ENCODE data around the gene HNRNPUL2.

HNRNPUL2 gene

DNA sequence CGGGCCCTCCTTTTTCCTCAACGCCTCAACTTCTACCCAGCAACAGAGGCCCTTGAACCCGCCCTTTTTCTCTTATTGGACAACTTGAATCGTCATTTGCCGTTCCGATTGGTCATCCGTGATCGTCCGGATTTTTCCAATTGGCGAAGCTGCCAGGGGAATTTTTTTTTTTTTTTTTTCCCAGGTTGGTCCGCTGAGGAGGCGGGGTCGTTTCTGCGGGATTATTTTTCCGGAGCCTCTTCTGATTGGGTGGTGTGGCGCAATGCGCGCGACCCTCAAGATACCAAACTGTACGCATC is 564 bp upstream of the HNRNPUL2 start:
- DNase-seq (ENCODE audit: insufficient read length, low spot score) (peak; percentile 89), FAIRE-seq (no peak)

DNA sequence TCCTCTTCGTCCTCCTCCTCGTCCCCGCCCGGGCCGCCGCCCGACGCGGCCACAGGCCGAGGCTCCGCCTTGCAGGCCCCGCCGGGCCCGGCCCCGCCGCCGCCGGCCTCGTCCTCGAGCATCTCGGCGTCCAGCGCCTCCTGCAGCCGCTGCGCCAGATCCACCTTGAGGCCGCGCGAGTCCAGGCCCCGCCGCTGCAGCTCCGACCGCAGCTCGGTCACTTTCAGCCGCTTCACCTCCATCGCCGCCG is 417 bp downstream of the HNRNPUL2 start:
- no peak for FAIRE-seq

DNA sequence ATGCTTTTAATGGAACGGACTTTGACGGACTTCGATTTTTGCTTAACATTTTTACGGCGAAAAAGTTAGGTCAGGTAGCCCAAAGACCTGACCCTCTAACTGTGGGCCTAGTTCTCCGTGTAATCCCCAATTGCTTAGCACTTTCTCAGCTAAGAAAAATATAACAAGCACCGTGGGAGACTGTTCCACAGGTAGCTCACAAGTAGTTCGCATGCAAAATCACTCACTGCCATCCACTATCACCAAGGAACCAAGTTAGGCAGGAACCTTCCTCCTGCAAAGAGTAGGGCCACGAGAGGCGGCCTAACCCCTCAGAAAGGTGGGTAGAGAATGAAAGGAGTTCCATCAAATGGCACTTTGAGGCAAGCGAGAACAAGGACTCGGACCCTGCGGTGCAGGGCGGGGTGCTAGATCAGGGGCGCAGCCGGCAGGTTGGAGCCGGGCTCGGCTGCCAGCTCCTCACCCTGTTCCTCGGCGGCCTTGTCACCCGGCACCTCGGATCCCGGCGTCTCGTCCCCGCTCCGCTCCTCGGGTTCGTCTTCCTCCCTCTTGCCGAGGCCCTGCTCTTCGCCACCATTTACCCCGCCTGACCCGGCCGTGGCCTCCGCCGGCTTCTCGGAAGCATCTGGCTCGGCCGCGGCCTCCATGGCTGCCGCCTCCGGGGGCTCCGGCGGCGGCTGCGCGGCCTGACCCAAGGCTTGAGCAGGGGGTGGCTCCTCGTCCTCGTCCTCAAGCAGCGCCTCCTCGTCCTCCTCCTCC is 922 bp downstream of the HNRNPUL2 start:
- no peak for FAIRE-seq
- no peak for DNase-seq (ENCODE audit: insufficient read length, low spot score)

More for the DNA sequence above, 417 bp downstream of the HNRNPUL2 start:
- DNase-seq (ENCODE audit: insufficient read length, low spot score), result no peak

DNA sequence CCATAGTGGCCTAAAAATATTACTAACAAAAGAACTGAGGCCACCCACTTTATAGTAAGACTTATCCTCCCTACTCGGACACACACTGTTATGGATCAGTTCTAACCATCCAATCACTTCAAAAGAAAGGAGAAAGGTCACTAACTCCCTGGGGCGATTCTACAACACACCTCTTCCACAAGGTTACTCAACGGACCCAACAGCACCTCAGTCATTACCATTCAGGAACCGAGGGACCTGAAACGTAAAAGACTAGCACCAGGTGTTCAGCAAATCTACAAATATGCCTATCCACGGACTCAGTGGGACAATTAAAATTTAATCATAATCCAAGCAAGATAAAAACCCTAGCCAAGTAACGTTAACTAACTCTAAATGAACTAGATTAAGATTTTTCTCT is 1.6 kb downstream of the HNRNPUL2 start:
- no peak for DNase-seq (ENCODE audit: insufficient read length, low spot score)
- no peak for FAIRE-seq

DNA sequence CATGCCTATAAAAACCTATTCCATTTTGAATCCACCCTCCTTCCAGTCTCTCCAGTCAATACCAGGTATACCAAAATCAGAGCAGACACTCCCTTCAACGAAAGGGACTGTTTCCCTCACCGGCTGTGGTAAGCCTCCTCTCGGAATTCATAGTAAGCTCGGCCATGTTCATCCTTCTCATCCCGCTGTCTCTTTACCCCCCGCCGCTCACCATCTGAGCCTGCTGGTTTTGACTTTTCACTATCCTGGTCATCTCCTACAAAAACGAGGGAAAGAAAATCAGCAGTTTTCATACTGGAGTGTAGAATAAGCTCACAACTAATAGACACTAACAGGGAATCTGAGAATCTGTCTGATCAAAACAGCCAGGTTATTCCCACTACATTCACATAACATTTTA is 3.1 kb downstream of the HNRNPUL2 start:
- FAIRE-seq, result no peak
- DNase-seq (ENCODE audit: insufficient read length, low spot score), result no peak

DNA sequence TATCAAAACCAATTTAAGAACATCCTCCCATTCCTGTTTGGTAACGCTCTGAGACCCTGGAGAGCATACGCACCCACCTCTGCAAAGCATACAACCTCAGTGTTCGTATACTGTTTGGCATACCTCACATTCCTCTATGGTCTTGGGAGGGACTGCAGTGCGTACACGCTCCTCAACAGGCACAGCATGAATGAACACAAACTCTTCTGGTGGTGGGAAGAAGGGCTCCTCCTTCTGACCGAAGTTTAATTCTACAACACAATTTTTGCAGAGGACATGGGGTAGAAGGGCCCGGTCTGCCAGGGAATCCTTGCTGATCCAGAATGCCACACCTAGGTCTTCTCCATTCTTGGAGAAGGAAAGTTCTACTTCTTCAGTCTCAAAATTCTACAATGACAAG is 5.3 kb downstream of the HNRNPUL2 start:
- DNase-seq (ENCODE audit: insufficient read length, low spot score) (no peak), FAIRE-seq (no peak)

DNA sequence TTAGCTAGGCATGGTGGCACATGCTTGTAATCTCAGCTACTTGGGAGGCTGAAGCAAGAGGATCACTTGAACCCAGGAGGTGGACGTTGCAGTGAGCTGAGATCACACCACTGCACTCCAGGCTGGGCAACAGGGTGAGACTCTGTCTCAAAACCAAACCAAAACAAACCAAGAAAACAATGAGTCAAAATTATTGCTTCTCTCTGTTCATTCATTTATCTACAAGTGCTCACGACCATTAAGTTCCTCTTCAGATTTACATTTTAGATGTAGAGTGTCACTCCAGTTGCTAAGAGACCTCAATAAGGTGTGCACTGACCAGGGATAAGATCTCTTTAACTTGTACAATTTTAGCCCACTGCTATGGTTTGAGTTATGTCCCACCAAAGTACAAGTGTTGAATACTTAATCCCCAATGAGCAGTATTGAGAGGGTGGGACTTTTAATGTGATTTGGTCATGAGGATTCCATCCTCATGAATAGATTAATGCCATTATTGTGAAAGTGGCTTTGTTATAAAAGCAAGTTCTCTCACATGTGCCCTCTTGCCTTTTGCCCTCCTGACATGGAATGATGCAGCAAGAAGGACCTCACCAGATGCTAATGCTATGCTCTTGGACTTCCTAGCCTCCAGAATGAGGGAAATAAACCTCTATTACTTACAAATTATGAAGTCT is 7.8 kb downstream of the HNRNPUL2 start:
- DNase-seq (ENCODE audit: insufficient read length, low spot score) (no peak), FAIRE-seq (no peak)

DNA sequence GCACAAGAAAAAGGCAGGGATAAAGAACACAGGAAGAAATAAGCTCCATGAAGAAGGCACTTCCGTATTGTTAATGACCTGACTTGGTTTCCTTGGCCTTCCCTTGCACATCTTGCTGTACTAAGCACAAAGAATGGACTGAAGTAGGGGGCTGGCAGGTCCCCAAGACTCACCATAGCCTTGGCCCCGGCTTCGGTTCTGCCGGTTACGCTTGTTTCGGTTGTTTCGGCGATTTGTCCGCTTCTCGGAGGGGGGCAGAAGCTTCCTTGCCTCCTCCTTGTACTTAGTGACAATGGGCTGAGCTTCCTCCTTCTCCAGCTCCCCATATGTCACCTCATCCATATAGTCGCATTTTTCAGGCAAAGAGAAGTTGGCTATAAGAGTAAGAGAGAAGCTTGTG is 10.4 kb downstream of the HNRNPUL2 start:
- FAIRE-seq, result no peak

DNA sequence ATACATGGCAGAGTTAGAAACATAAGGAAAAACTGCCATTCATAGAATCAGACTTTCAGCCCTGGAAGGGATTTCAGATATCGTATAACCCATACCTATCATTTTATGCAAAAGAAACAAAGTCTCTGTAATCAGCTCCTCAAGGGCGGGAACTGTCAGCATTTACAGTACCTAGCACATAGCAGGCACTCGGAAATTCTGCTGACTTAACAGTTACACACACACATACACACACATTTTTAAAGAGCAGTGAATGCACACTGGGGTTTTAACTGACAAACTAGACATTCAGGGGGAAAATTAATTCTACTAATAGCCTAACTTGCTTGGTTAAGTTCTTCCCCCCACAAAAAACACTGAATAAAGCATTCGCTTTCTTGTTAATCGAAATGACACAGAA is 11.1 kb downstream of the HNRNPUL2 start:
- no peak for FAIRE-seq

More for the DNA sequence above, 10.4 kb downstream of the HNRNPUL2 start:
- DNase-seq (ENCODE audit: insufficient read length, low spot score), result no peak

DNA sequence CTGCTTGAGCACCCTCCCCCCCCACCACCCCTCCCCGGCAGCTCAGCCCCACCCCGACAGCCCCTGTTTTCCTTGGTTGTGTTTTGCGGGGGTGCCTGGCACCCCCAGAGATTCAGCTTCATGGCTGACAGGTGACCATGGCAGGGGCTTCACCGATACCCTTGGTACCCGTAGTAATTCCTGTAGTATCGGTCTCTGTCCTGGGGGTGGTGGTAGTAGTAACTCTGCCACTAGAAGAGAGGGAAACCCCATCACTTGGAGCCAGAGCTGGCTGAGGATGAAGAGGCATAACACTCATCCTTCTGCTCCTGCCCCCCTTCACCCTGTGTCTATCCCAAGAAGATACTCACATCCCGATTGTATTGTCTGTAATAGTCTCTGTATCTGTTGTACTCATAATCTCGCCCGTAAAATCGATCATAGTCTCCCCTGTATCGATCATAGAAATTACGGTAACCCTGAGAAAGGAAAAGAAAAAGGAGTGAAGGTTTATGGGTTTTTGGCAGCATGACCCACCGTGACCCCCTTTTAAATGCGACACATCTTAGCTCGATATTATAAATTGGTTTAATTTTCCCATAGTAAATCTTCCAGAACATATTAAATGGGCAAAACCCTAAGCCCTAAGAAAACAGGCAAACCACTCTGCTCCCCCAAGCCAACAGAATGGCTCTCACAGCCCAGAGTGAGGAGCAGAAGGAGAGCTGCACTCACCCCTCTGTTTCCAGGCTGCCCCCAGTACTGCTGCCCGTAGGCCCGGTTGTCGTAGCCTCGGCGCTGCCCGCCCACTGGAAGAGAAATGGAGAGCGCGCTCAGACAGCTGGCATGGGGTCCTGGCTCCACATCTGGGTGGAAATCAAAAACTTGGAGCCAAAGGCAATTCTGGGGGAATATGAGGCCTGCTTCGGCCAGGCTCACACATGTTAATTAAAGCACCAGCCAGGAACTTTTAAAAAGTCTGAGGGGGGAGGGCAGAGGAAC is 11.8 kb downstream of the HNRNPUL2 start:
- FAIRE-seq, result no peak

More for the DNA sequence above, 11.1 kb downstream of the HNRNPUL2 start:
- no peak for DNase-seq (ENCODE audit: insufficient read length, low spot score)

DNA sequence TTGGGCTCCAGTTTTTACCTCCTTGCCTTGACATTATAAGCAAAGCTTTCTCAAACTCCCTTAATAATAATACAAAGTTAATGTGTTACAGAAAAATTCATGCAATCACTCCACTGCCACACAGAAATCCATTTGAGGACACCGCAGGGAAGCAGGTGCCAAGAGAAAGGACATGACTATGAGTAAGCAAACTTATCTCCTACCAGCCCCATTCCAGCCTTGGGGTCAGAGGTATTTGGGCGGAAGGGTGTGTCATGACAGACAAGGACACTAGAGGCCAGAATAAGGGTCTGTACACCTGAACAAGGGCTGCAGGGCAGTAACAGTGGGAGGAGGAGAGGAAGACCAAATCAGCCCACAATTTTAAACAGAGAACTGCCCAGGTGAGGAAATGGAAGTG is 13.9 kb downstream of the HNRNPUL2 start:
- FAIRE-seq (no peak), DNase-seq (ENCODE audit: insufficient read length, low spot score) (no peak)

More for the DNA sequence above, 11.8 kb downstream of the HNRNPUL2 start:
- no peak for DNase-seq (ENCODE audit: insufficient read length, low spot score)

DNA sequence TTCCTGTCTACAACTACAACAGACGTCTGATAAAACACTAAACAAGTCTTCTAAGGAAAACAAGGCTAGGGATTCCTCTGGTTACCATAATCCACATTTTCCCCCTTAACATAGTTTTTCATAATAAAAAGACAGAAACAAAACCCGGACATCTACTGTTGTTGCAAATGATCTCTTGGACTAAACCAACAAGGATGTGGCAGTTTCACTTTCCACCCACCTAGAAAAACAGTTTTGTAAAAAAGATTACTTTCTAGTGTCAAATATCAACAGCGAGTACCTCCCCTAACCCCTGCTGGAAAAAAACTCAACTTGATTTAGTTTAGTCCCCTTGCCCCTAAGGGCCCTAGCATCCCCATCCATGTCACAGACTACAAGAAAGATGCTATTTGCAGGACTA is 14.4 kb downstream of the HNRNPUL2 start:
- FAIRE-seq (no peak), DNase-seq (ENCODE audit: insufficient read length, low spot score) (no peak)

DNA sequence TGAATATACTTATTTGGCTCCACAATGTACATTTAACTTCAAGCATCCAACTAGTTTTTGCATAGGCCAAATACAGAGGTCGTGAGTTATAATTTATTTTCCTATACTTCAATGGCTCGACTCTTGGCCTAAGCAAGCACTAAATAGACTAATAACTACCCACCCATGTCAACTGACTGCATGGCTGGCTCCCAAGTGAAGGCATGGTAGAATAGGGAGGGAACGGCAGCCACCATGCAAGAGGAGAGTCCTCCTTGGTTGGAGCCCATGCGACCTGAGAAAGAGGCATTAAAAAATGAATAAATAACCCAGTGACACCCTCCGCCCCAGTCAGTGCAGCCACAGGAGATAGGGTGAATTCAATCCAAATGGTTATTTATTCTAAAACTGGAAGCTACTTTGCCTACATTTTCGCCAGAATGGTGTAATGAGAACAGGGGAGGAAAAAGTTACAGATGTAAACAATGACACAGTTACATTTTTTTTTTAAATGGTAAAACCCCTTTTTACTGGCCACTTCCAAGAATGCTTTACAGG is 14.9 kb downstream of the HNRNPUL2 start:
- DNase-seq (ENCODE audit: insufficient read length, low spot score) (no peak), FAIRE-seq (no peak)

DNA sequence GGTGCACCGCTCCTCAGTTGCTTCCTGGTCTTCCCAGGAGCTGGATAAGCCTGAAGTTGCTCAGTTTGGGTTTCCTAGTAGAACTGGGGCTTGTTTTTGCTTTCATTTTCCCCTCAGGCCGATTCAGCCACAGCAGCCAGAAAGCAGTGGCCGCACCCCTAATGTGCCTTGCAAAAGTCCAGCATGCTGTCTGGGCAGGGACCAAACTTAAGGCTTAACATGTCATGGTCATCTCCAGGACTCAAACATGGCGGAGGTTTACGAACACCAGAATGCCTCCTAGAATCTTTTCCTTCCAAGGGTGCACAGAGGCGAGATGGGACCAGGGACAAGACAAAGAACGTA is 17.3 kb downstream of the HNRNPUL2 start:
- DNase-seq (ENCODE audit: insufficient read length, low spot score), result no peak

DNA sequence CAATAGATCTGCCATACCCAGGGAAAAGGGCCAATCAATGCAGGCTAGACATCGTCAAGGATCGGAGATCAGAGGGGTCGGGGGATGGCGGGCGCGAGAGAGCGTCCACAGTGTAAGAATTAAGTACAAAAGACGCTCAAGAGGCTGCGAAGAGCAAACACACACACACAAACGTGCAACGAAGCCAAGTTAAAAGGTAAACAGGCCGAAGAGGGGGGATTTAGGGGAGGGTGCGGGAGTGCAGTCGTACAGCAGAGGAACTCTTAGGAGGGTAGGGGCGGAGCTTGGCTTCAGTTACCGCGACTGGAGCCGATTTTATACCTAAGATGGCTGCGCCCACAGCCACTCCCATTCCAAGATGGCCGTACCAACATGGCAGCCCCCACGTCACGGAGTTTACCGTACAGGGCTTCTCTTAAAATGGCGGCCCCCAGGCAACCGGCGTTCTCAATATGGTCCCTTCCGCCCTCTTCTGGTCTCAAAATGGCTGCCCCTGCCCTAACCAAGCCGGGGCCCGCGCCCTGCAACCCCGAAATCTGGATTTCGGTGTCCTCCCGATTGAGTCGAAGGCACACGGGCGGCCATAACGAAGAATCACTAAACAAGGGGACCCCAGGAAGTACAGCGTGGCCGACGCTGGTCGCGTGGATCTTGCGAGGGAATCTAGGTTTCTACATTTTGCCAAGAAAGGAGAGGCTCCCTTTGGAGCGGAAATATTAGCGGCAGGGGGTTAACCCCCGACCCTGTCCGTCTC is 17.8 kb downstream of the HNRNPUL2 start:
- no peak for FAIRE-seq
- no peak for DNase-seq (ENCODE audit: insufficient read length, low spot score)

More for the DNA sequence above, 17.3 kb downstream of the HNRNPUL2 start:
- no peak for FAIRE-seq

DNA sequence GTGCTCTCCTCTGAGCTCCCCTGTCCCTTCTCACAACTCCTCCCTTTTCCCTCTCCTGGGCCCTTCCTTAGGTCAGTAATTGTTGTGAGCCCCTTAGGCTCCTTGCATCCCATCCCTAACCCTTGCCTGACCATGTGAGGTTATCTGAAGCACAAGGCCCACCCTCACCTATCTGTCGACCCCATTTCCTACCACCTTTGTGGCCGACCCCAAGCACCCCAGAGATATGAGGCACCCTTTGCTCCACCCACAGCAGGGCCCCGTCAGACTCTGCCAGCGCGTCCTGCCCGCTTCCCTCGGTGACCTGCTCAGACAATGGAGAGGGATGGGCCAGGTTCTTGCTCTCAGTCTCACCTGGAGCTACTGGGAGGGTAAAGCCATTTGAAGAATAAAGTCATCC is 18.5 kb downstream of the HNRNPUL2 start:
- no peak for DNase-seq (ENCODE audit: insufficient read length, low spot score)
- no peak for FAIRE-seq

DNA sequence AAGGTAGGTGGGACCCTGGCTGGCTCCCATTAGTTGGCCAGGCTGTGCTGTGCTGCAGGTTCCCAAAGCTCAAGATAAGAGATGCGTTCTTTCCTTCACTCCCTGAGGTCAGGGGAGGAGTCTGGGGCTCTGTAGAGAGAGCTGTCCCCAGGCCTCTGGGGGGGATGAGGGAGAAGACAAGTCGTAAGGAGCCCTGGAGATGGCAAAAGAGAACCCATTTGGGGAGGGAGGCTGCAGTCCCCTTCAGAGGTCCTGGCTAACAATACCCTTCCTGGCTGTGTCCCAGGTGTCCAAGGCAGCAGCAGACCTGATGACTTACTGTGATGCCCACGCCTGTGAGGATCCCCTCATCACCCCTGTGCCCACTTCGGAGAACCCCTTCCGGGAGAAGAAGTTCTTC is 18.9 kb downstream of the HNRNPUL2 start:
- DNase-seq (ENCODE audit: insufficient read length, low spot score), result no peak
- FAIRE-seq, result no peak

DNA sequence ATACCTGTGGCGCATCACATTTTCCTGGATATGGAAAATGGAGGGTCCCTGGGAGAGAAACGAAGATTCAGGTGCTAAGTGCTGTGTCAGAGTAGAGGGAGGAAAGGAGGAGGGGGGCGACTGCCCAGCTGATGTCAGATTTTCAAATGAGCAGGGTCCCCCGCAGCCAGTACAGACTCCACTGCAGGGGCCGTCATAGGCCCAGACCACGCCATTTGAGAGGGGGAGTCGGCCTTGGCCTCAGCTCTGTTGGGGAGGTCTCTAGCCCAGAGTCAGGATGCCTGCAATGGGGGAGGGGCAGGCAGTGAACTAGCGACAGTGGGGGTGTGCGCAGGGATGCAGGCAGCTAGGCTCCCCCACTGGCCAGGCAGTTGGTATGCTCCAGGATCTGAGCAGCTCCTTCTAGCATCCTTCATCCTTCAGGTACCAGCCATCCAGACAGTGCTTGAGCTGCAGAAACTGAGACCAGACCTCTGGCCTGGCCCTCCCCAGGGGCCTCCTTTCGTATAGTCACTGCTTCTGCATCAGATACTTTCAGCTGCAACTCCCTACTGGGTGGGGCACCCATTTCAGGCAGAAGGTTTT is 19.9 kb downstream of the HNRNPUL2 start, which contains the start of the genes BSCL2 and GNG3:
BSCL2 (minus strand) TSS at position 148 of the 585 bp plus-strand sequence. CDS start 229 bp downstream, outside the sequence.
GNG3 (plus strand) TSS at position 400 of the 585 bp plus-strand sequence. CDS start 620 bp downstream, outside the sequence.
- DNase-seq (ENCODE audit: insufficient read length, low spot score) (no peak), FAIRE-seq (no peak)

DNA sequence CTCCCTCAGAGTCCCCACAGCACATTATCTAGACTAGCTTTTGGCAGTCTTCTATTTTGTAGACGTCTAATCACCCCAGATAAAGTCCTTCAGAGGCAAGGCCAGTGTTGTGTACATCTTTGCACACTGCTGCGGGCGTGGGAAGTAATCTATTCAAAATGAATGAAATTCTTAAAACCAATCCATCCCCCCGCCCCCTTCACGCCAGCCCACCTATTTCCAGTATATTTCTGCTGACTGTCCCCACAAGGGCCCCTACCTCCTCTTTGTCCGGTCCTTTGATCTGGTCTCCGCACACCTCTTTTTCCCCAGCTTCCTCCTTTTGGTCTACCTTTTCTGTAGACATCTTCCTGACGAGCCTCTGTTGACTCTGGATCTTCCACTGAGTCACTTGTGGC is 20.4 kb downstream of the HNRNPUL2 start:
- DNase-seq (ENCODE audit: insufficient read length, low spot score) (no peak), FAIRE-seq (no peak)

Measured in HTR-8/SVneo (cell line).